Measurements from ENCODE around the gene MYF5.

The MYF5 gene

GRCh38 chr12:80715713-80716249 is 931 bp upstream of the MYF5 start:
- DNase-seq (ENCODE audit: low read depth, low spot score): no peak
- TF ChIP-seq CTCF (IDR thresholded peaks at IDR 0.05; ENCODE audit: low read depth, low read length): no peak
- no peak overlapping the region for H3K4me3 ChIP-seq (ENCODE audit: low read depth, low read length)
- in situ Hi-C loops (cut with HindIII; ENCODE audit: low sequenced_read_pairs): no loop called here

- H3K4me3 ChIP-seq (ENCODE audit: low read depth, low read length): no peak overlapping the region
- TF ChIP-seq CTCF (IDR thresholded peaks at IDR 0.05; ENCODE audit: low read depth, low read length): no peak
- no peak for DNase-seq (ENCODE audit: low read depth, low spot score)
- in situ Hi-C loops (cut with HindIII; ENCODE audit: low sequenced_read_pairs): no loop called here
Observed at GRCh38 chr12:80717856-80718255, 1.1 kb downstream of the MYF5 start.

GRCh38 chr12:80720516-80720915 is 3.8 kb downstream of the MYF5 start:
- DNase-seq (ENCODE audit: low read depth, low spot score): no peak
- no peak for TF ChIP-seq CTCF (IDR thresholded peaks at IDR 0.05; ENCODE audit: low read depth, low read length)
- H3K4me3 ChIP-seq (ENCODE audit: low read depth, low read length): no peak overlapping the region
- in situ Hi-C loops (cut with HindIII; ENCODE audit: low sequenced_read_pairs): no loop called here

GRCh38 chr12:80721326-80721725 is 4.6 kb downstream of the MYF5 start:
- in situ Hi-C loops (cut with HindIII; ENCODE audit: low sequenced_read_pairs): no loop called here
- no peak overlapping the region for H3K4me3 ChIP-seq (ENCODE audit: low read depth, low read length)
- TF ChIP-seq CTCF (IDR thresholded peaks at IDR 0.05; ENCODE audit: low read depth, low read length): no peak
- DNase-seq (ENCODE audit: low read depth, low spot score): no peak

GRCh38 chr12:80745851-80746505 is 29.3 kb downstream of the MYF5 start:
- TF ChIP-seq CTCF (IDR thresholded peaks at IDR 0.05; ENCODE audit: low read depth, low read length): no peak
- no peak overlapping the region for H3K4me3 ChIP-seq (ENCODE audit: low read depth, low read length)
- in situ Hi-C loops (cut with HindIII; ENCODE audit: low sequenced_read_pairs): no loop called here
- no peak for DNase-seq (ENCODE audit: low read depth, low spot score)

- no peak for DNase-seq (ENCODE audit: low read depth, low spot score)
- no peak overlapping the region for H3K4me3 ChIP-seq (ENCODE audit: low read depth, low read length)
- in situ Hi-C loops (cut with HindIII; ENCODE audit: low sequenced_read_pairs): no loop called here
- TF ChIP-seq CTCF (IDR thresholded peaks at IDR 0.05; ENCODE audit: low read depth, low read length): no peak
Observed at GRCh38 chr12:80747800-80748199, 31.1 kb downstream of the MYF5 start.
